SU-DHL-6 (cell line): Measurements from ENCODE around the gene LRRN2.

Experiments used
- EZH2phosphoT487 ChIP-seq: fragments of 200-600 bp; sonication (generic), shearing (Covaris generic); conservative IDR thresholded peaks from 2 replicates; pipeline ENCODE4 v1.6.1; 2018; ENCODE audit warnings: mild to moderate bottlenecking, antibody characterized with exemption, low read length, moderate library complexity, mixed read lengths
- TF ChIP-seq, protein P1 (sequence below): fragments of 200-600 bp; sonication (generic); IDR thresholded peaks from one replicate; pipeline ENCODE4 v1.5.1; 2017; ENCODE audit warnings: antibody characterized with exemption, mild to moderate bottlenecking, low read length, moderate library complexity; ENCODE audit not compliant: insufficient read depth, poor library complexity, severe bottlenecking

DNA sequence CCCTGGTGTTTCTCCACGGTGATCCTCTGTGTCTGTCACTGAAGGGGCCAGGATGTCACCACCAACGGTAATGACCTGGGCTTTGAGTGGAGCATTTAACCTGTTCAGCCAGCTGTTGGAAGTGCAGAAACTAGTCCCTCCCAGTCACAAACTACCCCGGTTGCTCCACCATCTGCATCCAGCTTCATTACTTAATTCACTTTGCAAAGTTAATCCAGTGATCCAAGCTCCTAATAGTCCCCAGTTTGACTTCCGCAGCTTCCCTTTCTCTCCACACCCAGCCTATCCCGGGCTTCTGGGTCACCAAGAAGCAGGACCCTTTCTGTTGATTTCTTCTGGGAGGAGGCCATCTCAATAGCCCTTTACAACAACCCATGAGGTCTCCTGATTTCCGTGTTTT lies 105.9 kb downstream of the LRRN2 start:
- no peak for TF ChIP-seq EZH2phosphoT487
- TF ChIP-seq, protein P1, sequence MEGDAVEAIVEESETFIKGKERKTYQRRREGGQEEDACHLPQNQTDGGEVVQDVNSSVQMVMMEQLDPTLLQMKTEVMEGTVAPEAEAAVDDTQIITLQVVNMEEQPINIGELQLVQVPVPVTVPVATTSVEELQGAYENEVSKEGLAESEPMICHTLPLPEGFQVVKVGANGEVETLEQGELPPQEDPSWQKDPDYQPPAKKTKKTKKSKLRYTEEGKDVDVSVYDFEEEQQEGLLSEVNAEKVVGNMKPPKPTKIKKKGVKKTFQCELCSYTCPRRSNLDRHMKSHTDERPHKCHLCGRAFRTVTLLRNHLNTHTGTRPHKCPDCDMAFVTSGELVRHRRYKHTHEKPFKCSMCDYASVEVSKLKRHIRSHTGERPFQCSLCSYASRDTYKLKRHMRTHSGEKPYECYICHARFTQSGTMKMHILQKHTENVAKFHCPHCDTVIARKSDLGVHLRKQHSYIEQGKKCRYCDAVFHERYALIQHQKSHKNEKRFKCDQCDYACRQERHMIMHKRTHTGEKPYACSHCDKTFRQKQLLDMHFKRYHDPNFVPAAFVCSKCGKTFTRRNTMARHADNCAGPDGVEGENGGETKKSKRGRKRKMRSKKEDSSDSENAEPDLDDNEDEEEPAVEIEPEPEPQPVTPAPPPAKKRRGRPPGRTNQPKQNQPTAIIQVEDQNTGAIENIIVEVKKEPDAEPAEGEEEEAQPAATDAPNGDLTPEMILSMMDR: no peak
